ENCODE data around the gene SMARCD1. TPM values are rescaled to one million over a fixed set of nuclear protein-coding genes. Genes with fewer than 3 reads are reported as not detected.

The SMARCD1 gene
- total RNA-seq, 1 donor from 2014 or later = 44.2 TPM

DNA sequence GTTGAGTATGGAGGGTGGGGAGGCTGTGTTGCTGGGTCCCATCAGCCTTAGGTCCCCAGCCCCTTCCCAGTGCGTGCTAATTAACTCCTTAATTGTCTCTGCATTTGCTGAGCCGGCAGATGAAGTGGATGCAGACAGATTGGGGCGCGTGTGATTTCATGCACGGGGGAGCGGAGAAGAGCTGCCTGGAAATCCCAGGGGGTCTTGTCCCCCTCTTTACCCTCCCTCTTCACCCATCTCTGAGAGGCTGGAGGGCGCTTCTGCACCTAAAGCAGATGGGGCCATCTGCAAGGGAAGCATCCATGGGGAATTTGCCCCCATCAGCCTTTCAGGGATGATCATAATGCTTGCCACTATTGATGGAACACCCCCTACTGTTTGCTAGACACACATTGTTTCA lies 32.2 kb upstream of the SMARCD1 start:
- H3K27ac ChIP-seq = no peak overlapping the region
- intact Hi-C loops (cut with DNase I) = no loop called here
- no peak for ATAC-seq
- peaks cover 34% of the 10 kb centered on the region for H3K4me1 ChIP-seq
- H3K4me3 ChIP-seq = no peak overlapping the region
- TF ChIP-seq, protein P1, sequence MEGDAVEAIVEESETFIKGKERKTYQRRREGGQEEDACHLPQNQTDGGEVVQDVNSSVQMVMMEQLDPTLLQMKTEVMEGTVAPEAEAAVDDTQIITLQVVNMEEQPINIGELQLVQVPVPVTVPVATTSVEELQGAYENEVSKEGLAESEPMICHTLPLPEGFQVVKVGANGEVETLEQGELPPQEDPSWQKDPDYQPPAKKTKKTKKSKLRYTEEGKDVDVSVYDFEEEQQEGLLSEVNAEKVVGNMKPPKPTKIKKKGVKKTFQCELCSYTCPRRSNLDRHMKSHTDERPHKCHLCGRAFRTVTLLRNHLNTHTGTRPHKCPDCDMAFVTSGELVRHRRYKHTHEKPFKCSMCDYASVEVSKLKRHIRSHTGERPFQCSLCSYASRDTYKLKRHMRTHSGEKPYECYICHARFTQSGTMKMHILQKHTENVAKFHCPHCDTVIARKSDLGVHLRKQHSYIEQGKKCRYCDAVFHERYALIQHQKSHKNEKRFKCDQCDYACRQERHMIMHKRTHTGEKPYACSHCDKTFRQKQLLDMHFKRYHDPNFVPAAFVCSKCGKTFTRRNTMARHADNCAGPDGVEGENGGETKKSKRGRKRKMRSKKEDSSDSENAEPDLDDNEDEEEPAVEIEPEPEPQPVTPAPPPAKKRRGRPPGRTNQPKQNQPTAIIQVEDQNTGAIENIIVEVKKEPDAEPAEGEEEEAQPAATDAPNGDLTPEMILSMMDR (IDR thresholded peaks at IDR 0.05) = no peak
- peaks cover 8% of the 10 kb centered on the region for H3K27me3 ChIP-seq (ENCODE audit: low read depth)
- no peaks in the 10 kb centered on the region for H3K36me3 ChIP-seq
- peak; percentile 4 for DNase-seq
- H3K9me3 ChIP-seq = no peaks in the 10 kb centered on the region

DNA sequence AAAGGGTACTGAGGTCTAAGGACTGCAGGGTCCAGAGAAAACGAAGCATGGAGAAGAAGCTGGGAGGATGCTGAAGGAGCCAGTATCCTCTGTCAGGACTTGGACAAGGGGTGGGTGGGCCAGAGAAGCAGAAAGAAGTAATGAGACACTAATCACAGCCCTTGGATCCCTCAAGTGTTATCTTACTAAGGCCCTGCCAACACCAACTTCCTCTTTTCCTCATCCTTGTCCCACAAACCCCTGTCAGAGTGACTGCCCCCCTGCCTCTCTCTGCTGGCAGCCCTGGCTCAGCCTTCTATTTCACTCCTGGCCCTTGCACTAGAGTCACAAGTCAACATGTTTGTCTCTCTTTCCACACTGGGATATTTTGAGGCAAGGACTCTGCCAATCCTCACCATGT lies 31.6 kb upstream of the SMARCD1 start:
- H3K4me1 ChIP-seq = peaks cover 34% of the 10 kb centered on the region
- H3K27ac ChIP-seq = no peak overlapping the region
- H3K36me3 ChIP-seq = no peaks in the 10 kb centered on the region
- TF ChIP-seq, protein P1 (IDR thresholded peaks at IDR 0.05) = no peak
- H3K4me3 ChIP-seq = no peak overlapping the region
- intact Hi-C loops (cut with DNase I) = no loop called here
- peaks cover 14% of the 10 kb centered on the region for H3K27me3 ChIP-seq (ENCODE audit: low read depth)
- no peaks in the 10 kb centered on the region for H3K9me3 ChIP-seq
- no peak for ATAC-seq
- no peak for DNase-seq

DNA sequence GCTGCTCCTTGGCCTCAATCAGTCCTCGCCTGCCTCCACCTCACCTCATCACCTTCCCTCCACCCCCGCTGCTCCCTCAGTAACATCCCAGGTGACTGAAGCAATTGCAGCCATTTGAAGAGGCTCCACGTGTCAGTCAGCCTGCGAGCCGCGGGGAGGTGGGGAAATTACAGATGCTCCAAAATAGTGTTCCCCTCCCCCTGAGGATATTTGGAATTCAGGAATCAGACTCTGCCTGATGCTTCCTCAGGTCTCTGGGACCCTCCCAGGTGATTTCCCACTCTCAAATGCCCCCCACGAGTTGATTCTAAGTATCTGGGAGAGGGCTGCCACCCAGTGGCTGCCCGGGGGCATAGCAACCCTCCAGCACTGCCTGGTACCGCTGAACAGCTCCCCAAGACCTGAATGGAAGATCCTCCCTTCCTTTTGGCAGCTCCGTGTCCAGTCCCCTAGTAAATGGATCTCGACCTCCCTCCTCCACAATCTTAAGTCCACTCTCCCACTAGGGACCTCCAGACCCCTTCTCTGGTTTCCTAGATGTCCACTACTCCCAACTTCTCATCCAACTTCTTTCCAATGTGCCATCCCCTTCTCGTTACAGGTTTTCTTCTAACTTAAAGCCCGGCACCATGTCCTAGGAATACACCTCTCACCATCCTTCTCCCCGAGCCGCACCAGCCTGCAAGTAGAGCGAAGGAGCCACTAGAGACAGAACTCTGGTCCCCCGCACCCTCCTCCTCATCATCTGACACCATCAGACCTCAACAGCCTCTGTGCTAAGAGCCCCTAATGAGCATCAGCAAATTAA lies 29.1 kb upstream of the SMARCD1 start:
- no peak overlapping the region for H3K4me3 ChIP-seq
- H3K36me3 ChIP-seq = no peaks in the 10 kb centered on the region
- intact Hi-C loops (cut with DNase I) = no loop called here
- peak; percentile 71 to 72 for ATAC-seq
- DNase-seq = peak; percentile 22
- TF ChIP-seq, protein P1 (IDR thresholded peaks at IDR 0.05) = peak; percentile 94
- H3K27me3 ChIP-seq (ENCODE audit: low read depth) = peaks cover 14% of the 10 kb centered on the region
- peaks cover 23% of the 10 kb centered on the region for H3K4me1 ChIP-seq
- no peaks in the 10 kb centered on the region for H3K9me3 ChIP-seq
- H3K27ac ChIP-seq = no peak overlapping the region

DNA sequence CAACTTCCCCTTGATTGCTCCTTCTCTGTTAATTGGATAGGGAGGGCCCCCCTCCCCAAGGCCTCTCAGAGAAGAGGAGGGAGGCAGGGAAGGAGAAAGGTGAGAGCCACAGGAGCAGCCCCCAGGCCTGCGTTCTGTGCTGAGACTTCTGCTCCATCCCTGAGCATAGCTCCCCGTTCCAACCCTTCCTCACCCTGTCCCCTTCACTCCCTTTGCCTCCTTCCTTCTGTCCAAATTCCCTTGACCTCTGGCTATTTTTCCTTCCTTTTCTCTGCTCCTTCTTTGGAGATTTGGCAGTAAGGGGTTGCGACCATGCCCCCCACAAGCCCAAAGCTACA lies 28.5 kb upstream of the SMARCD1 start:
- Histone ChIP-seq H3K9me3 (no peaks in the 10 kb centered on the region), H3K4me3 (no peak overlapping the region), H3K4me1 (peaks cover 18% of the 10 kb centered on the region), H3K27ac (no peak overlapping the region), H3K27me3 (ENCODE audit: low read depth) (peaks cover 14% of the 10 kb centered on the region), H3K36me3 (no peaks in the 10 kb centered on the region)
- TF ChIP-seq, protein P1 (IDR thresholded peaks at IDR 0.05) = no peak
- intact Hi-C loops (cut with DNase I) = no loop called here
- ATAC-seq (no peak), DNase-seq (no peak)

DNA sequence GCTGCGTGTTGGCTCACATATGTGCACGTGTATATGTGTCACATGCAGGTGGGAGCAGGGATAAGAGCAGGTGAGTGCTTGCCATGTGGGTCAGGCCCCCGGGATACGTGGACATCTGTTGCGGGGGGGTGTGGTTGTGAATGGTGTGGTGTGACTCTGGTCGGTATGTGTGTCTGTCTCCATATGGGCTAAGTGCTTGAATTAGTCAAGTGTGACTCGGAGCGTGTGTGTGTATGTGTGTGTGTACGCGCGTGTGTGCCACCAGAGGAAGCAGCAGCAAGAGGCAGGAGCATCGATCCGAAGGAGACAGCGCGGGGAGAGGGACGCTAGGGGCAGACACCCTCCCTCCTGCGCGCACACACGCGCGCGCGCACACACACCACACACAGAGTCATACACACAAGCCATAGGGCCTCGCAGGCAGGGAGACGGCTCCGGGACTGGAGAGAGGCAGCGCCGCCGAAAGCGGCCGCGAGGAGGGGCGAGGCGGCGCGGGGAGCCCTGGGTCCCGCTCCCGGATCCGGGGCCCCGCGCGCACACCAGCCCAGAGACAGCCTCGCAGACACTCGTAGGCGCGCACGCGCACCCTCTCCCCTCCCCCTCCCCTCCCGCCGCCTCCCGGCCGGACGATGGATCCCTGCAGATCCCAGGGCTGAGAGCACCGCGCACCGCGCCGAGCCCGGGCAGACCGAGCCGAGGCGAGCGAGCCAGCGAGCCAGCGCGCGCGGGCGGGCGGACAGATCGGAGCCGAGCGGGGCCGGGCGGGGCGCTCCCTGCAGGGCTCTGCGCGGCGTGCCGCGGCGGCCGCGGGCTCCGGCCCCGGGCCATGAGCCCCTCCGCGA lies 27.9 kb upstream of the SMARCD1 start, which contains the start of gene ASIC1:
ASIC1 (plus strand) TSS at position 597 of the 842 bp plus-strand sequence. CDS start 1,171 bp downstream, outside the sequence.
- TF ChIP-seq, protein P1 (IDR thresholded peaks at IDR 0.05) = no peak
- Histone ChIP-seq H3K27me3 (ENCODE audit: low read depth) (peaks cover 16% of the 10 kb centered on the region), H3K9me3 (no peaks in the 10 kb centered on the region), H3K4me3 (peak within 1 kb of the TSS; percentile 64), H3K36me3 (no peaks in the 10 kb centered on the region), H3K27ac (no peak within 1 kb of the TSS), H3K4me1 (peaks cover 17% of the 10 kb centered on the region)
- intact Hi-C loops (cut with DNase I) = no loop called here
- ATAC-seq (peak; percentile 75 to 82), DNase-seq (peak; percentile 73)

All from lower lobe of right lung (tissue), 2 donors.